GM19239 (cell line): ENCODE results near the gene SUSD4.

Experiments
- DNase-seq: peaks from one replicate; pipeline ENCODE4 v3.0.0; 2011; ENCODE audit warnings: low spot score; ENCODE audit not compliant: insufficient read length
- FAIRE-seq: peaks from 2 replicates; lab custom pipeline; 2011; peaks lifted over from hg19 to GRCh38; lab: Jason Lieb, UNC

SUSD4 gene

DNA sequence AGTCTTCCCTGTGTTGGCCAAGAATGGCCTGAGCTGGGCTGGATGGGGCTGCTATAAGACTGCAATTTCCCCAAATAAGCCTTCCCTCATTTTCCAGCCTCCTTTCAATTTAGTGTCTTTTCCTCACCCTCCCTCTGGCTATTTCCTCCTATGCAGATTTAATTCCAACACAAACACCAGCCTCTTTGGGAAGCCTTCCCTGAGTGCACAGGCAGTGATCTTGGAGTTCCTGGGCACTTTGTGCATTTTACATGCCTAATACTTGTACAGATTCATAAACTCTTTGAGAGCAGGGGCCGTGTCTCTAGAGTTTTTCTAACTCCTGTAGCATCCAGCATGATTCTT is 129.8 kb downstream of the SUSD4 start:
- FAIRE-seq (no peak), DNase-seq (no peak)

DNA sequence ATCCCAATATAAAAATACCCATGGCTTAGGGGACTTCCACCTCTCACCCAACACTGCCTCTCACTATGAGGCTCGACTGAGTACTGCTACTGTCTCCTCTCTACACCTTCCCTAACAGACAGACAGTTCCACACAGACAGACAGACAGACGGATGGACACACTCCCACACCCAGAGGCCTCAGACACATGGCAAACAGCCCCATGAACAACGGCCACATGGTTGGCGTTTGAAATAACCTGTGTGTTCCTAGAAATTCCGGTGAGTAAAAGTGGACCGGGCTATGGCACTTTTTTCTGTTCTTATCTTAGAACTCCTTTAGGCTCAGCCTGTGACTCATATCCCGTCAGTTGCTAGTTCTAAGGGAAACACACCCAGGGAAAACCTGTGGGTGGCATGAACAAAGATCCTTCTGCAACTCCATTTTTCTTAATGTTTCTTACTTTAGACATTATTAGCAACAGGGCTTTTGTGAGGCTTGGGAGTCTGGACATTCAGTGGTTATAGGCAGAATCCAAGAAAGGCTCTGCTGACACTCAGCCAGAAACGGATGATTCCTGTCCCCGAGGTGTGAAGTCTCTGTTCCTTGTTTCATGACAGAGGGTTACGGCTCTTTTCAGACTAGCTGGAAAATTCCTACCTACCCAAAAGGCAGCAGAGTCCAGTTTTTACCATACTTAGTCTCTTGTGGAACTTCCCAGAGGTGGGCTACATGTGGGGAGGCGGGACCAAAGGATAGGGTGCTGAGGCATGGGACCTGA is 130.4 kb downstream of the SUSD4 start:
- no peak for DNase-seq
- FAIRE-seq: no peak

DNA sequence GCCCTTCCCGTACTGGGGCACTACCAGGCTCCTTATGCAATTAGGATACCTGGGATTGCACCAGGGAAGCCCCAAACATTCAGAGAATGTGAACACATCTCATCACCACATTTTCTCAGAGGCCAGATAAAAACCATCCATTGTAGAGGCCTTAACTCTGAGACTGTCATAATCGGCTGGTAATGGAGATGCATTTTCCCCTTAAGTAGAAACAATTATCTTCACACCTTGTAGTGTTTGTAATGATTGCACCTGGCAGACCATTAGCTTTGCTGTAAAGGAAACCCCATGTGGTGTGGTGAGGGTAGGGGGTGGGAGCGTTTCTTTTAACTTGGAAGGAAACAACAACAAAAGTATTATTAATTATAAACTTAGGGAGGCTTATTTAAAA is 131.0 kb downstream of the SUSD4 start:
- DNase-seq: no peak
- no peak for FAIRE-seq

DNA sequence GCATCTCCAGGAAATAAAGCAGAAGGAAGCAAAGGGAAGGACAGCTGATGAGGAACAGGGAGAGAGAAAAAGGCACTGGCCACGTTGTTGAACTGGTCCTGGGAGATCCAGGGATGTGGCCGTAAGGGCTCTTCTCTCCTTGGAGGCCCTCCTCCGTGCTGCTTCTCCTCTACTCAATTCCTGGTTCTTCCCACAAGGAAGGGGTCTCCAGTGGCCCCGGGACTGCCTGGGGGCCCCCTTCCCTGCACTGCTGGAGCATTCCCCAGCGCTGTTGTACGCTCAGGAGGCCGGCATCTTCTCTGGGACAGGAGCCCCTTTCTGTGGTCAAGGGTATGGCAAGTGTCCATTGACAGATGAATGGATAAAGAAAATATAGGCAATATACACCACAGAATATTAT is 132.4 kb downstream of the SUSD4 start:
- FAIRE-seq (no peak), DNase-seq (no peak)

DNA sequence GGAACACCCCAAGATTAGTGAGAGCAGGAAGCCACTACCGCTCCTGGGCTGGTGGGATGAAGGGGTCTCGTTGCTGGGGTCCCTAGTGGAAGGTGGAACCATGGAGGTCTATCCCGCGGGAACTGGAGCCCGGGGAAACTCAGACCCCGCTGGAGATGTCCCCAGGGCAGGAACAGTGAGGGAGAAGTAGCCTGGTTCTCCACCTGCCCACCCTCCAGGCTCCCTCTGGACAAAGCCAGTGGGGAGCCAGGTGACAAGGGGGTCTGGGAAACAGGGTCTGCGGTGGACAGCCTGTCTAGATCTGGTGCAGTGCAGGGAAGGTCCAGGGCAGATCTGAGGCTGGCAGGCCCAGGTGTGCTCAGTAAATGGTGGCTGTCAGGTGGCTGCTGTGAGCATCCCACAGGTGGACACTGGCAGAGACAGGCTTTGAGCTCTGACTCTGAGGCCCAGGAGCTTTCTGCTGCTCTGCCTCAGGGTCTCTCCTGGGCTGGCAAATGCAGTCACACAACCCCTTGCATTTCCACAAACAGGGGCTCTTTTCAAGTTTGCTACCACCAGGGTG is 132.9 kb downstream of the SUSD4 start:
- DNase-seq: no peak
- FAIRE-seq: no peak

DNA sequence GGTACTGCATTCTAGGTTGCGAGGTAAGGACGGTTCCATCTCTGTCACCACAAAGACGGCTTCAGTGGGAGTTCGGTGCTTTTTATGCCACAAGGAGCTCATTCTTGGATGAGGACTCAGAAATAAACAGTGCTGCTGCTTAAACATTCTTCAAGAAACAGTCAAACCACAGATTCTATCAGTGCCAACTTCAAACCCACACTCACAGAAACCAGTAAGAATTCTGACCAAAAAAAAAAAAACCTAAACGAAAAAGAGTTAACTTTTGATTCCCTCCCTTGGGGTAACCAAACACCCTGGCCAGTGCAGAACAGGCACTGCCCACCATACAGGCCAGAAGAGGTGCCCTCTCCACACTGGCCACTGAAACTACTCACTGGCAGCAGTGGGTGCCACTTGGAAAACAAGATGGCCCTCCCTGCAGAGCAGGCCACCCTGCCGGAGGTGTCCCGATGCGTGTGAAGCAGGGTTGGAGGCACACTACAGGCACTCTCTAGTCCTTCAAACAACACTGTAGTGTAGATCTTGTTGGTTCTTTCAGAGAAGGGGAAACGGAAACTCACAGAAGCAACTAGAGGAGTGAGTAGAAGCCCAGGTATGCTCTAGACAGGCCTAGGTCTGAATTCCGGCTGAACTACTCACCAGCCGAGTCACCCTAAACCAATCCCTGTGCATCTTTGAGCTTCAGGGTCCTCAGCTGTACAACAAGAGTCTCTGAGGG is 133.7 kb downstream of the SUSD4 start:
- DNase-seq (no peak), FAIRE-seq (no peak)

DNA sequence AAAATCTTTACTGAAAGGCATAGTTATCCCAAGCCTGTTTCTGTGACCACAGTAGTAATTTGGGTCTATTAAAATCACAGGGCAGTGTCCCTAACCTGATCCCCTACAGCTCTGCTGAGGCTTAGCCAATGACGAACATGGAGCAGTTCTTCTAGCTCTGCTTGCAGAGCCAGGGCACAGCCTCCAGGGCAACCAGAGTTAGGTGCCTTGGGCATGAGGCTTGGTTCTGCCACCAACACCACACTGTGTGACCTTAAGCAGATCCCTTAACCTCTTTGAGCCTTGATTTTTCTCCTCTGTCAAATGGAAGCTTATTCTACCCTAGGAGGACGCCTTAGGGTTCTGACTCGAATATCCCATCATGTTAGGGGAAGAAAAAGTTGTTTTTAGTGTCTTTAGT is 134.2 kb downstream of the SUSD4 start:
- FAIRE-seq (no peak), DNase-seq (no peak)

DNA sequence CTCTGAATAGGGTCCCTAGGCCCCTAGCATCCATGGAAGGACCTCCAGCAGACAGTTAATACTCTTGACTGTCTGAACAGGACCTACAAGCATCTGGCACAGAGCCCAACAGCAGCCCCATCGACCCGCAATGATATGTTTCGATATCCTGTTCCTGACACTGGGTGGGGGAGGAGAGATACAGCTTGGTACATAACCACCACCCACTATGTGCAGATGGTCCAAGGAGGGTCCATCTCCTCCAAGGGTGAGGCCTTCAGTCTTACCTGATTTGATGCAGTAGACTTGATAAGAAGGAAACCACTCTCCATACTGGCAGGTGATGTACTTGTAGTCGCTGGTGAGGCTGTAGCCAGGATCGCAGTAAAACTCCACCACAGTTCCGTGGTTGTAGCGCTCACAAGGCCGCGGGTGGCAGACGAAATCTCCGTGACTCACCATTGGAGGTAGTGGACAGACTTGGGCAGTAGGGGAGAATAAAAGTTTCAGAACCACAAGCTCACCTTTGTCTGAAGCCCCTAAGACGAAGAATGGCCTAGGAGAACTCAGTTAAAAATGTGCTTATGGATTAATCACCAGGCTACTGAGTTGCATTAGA is 134.9 kb downstream of the SUSD4 start:
- no peak for FAIRE-seq
- DNase-seq: no peak

DNA sequence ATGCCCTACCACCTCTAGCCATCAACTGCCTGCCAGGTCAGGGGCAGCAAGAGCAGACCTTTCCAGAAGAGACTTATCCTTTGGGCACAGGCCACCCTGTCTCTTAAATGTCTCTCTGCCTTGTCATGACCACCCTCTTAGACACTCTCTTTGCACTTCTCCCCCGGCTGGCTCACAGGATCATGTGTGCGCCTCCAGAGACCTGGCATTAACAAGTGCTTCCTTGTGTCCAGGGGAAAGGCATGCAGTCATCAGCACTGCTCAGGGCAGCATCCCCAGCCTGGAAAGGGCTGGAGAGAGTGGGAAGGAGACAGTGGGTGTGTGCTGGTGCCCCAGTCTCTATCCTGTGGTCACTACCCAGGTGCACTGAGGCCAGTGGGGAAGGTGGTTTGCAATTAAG is 135.8 kb downstream of the SUSD4 start:
- FAIRE-seq (no peak), DNase-seq (no peak)

DNA sequence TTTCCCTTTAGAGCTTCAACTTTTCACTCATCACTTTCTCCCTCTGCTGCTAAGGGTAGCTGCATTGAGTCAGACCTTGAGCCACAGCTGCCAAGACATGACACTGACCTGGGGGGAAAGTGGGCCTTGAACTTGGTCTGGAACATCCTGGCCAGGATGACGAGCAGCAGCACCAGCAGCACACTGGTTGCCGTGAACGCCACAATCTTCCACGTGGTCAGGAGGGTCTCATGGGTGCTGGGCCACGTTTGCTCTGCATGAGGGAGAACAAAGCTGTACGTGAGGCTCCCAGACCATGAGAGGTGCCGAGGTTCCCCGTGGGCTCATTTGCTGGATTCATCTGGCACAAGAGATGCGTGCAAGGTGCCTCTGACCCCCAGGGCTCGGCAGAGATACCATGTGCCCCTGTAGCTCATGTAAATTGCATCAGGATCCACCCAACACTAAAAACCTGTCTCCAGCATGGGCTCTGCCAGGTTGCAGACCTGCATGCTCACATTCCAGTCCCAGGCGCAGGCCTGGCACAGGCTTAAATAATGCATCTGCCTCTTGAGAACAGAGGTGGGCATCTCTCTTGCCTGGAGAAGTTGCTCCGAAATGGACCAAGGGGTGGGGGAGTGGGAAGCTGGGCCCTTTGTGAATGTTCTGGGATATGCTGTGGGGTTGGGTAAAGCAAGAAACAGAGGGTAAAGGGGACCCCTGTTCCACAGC is 136.3 kb downstream of the SUSD4 start:
- DNase-seq (no peak), FAIRE-seq (no peak)

DNA sequence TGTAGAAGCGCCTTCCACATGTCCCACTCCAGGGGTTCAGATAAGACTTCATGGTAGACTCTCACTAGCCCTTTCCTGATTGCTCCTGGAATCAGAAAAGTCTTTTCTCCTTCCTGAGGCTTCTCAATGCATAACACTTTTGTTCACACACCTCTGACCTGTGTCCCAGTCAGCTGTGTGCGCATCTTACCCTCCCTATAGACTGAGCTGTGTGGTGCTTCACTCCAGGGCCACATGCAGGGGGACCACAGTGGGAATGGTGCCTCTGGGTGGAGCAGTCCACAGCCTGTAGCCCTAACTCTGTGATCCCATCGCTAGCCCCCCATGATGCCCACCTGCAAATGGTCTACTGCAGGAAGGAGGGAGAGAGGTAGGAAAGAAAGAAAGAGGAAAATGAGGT is 136.9 kb downstream of the SUSD4 start:
- FAIRE-seq: no peak
- no peak for DNase-seq

DNA sequence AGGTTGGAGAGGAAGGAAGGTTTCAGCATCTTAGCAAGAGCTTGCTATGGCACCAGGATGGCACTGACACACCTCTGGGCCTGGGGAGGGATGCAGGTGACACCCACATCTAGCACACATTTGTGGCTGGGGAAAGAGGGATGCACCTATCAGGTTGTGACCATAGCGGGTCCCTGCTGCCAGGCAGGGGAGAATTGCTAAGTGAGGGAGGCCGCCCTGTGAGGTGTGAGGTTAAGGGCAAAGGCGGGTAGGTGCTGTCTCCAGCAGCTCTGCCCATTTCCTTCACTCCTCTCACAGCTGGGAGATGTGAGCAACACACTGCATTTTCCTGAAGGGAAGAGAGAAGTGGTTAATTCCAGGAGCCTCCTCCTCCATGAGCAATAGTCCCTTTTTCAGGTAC is 137.7 kb downstream of the SUSD4 start:
- no peak for FAIRE-seq
- DNase-seq: no peak

DNA sequence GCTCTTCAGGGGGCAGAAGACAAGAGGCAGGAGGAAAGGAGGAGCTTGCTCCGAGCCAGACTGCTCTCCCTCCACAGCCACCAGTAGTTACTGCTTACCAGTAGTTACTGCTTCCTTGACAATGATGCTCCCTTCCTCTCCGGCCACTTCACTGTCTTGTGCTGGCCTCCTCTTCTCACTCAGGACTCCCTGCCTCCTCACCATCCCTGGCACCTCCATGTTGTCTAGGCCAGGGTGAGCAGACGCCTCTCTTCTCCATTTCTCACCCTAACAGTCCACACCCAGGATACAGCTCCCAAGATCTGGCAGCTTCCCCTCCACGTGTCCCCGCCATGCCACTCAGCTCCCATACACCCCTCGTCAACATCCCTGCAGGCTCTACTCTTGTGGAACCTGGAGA is 138.5 kb downstream of the SUSD4 start:
- FAIRE-seq (no peak), DNase-seq (no peak)

DNA sequence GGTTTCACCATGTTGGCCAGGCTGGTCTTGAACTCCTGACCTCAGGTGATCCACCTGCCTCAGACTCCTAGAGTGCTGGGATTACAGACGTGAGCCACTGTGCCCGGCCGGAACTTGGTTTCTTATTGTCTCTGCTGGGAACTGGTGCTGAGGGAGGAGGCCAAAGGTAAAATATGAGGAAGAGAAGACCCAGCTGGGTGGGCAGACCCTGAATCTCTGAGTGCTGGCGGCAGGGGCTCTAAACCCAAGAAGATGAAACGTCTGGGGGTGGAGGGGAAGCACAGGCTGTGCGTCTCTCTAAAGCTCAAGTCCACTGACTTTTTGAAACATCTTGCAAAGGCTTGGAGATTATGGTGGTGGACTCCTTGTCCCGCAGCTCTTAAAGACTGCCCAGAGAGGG is 138.9 kb downstream of the SUSD4 start:
- DNase-seq: no peak
- no peak for FAIRE-seq

DNA sequence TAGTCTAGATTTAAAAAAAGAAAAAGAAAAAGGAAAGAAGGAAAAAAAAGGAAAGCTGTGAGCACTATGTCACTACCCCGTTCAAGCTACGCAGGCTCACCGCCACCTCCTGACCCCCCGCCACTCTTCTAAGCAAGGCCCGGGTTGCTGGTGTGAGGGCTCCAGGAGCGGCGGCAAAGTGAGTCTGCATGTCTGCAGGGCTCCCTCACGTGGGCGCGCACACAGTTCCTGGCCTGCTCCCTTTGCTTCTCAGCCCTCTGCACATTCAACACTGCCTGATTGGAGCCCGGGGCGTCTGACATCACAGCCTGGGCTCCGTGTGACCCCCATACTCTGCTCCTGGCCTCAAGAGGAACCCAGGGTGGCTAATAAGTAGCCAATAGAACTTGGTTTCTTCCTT is 139.5 kb downstream of the SUSD4 start:
- DNase-seq: no peak
- FAIRE-seq: no peak

DNA sequence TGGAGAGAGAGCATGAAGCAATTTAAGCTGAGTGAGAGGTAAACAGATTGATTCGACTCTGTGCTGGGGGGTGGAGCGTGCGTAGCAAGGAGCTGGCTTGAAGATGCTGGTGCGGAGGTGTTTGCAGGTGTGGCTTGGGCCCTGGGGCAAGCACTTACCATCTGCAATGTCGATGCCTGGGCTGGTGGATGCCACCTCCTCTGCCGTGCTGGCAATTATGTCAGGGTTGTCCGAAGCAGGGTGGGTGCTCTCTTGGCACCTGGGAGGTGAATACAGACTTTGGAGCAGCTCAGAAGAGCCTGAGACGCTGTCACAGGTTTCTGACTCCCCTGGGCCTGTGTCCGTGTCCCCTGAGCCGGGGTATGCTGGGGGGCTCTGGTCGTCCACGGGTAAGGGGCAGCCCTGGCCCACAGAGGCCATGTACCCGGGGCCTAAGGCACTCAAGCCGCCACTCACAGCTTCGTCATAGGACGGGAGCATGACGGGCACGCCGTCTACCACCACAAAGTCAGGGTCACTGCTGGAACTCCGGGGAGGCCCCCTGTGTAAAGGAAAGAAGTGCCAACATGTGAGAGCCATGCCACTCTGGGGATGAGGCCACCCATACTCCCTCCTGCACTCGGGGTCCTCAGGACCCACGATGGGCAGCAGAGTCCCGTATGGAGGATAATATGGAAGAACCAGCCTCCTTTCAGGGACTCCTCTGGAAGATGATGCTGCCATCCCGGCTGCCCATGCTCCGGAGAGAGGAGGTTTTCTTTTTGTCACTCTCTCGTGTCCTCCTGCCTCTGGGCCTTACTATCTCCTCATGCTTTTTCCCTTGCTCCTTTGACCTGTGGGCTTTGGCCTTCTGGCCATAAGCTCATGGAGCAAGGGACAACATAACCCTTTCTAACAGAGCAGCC is 140.6 kb downstream of the SUSD4 start:
- no peak for FAIRE-seq
- DNase-seq: no peak

DNA sequence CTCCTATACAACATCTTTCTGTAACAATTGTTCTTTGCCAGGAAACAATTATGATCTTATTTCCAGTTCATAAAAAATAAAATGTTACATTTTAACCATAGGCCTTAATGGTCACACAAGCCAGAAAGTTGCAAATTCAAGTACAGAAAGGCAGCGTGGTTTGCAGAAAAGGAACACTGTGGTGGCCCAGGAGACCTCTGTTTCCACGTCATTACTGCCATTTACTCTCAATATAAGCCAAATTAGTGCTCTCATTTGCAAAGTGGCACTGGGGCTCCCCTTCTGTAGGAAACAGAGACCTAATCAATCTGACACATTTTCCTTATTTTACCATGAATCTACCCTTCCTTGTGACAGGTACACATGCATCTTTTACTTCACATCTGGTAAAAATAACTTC is 141.6 kb downstream of the SUSD4 start:
- no peak for FAIRE-seq
- DNase-seq: no peak

DNA sequence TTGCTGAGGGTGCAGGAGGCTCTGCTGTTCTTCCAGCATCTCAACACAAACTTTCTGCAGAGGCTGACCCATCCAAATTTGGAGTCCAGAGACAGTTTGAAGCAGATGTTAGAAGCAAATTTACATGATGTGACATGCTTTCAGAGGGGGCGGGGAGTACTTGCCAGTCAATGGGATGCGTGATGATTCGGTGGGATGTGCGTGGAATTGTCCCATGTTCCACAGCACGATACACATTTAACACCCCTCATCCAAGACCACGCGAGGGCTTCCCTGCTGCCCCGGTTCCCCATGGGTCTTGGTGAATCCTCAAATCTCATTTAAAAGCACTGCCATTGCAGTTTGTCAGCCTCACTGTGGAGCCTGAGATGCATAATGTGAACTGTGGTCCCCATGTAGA is 142.3 kb downstream of the SUSD4 start:
- FAIRE-seq: no peak
- no peak for DNase-seq

DNA sequence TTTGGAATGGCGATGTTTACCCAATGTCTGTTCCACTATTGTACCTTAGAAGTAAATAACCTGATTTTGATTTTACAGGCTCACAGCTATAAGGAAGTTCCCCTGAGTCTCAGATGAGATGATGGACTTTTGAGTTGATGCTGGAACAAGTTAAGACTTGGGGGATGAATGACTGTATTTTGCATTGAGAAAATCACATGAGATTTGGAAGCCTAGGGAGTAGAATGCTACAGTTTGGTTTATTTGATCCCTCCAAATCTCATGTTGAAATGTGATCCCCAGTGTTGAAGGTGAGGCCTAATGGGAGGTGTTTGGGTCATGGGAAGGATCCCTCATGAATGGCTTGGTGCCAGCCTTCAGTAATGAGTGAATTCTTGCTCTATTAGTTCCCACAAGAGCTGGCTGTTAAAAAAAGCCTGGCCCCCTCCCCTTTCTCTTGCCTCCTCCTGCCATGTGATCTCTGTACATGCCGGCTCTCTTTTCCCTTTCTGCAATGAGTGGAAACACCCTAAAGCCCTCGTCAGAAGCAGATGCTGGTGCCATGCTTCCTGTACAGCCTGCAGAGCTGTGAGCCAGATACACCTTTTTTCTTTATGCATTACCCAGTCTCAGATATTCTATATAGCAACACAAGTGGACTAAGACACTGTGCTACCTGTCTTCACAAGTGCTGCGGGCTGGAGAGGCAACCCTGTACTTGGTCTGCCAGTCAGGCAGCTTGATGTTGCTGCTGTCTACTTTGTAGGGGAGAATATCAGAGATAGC is 143.9 kb downstream of the SUSD4 start:
- FAIRE-seq (no peak), DNase-seq (no peak)
